Nephron (organoid): ENCODE data around the gene L2HGDH.
A peak's percentile ranks its signal among the peaks of the same experiment; 100 is the strongest.

ENCODE experiments used
- H3K27ac Mint-ChIP-seq, 3 experiments: 2 replicates each; pipeline ENCODE4 v1.8.0; 2020; ENCODE audit warnings: mixed read lengths in 3 of 3, mild to moderate bottlenecking in 2 of 3, moderate library complexity in 1 of 3
- H3K27me3 Mint-ChIP-seq: 2 replicates; pipeline ENCODE4 v1.8.0; 2021; ENCODE audit warnings: low read depth, mild to moderate bottlenecking, moderate library complexity, mixed read lengths
- H3K36me3 Mint-ChIP-seq: 2 replicates; pipeline ENCODE4 v1.8.0; 2020; ENCODE audit warnings: low read depth, mixed read lengths
- H3K4me1 Mint-ChIP-seq: 2 replicates; pipeline ENCODE4 v1.8.0; 2020; ENCODE audit warnings: mixed read lengths
- H3K4me3 Mint-ChIP-seq, 3 experiments: 2 replicates each; pipeline ENCODE4 v1.8.0; 2020; ENCODE audit warnings: mild to moderate bottlenecking in 3 of 3, mixed read lengths in 3 of 3, moderate library complexity in 2 of 3
- H3K9me3 Mint-ChIP-seq: 2 replicates; pipeline ENCODE4 v1.8.0; 2020; ENCODE audit warnings: mixed read lengths
- CTCF ChIP-seq, 3 experiments: fragments of 200-600 bp; sonication (generic); IDR thresholded peaks; one replicate each; pipeline ENCODE4 v1.5.0; 2021; ENCODE audit warnings: antibody characterized with exemption in 3 of 3; ENCODE audit not compliant: unreplicated experiment in 3 of 3

L2HGDH gene

GRCh38 chr14:50215416-50215815 is 96.6 kb downstream of the L2HGDH start:
- Mint-ChIP-seq H3K27me3 (no peaks in the 10 kb centered on the region), H3K9me3 (no peaks in the 10 kb centered on the region), H3K4me1 (peaks cover 24% of the 10 kb centered on the region), H3K36me3 (peaks cover 15% of the 10 kb centered on the region), H3K27ac (no peak overlapping the region), H3K4me3 (no peak overlapping the region)
- TF ChIP-seq CTCF (IDR thresholded peaks at IDR 0.05; ENCODE audit: unreplicated experiment in 3 of 3): no peak

GRCh38 chr14:50213795-50214194 is 98.2 kb downstream of the L2HGDH start:
- Mint-ChIP-seq H3K36me3 (peaks cover 14% of the 10 kb centered on the region), H3K27me3 (no peaks in the 10 kb centered on the region), H3K4me3 (no peak overlapping the region), H3K27ac (no peak overlapping the region), H3K9me3 (no peaks in the 10 kb centered on the region), H3K4me1 (peaks cover 15% of the 10 kb centered on the region)
- no peak for TF ChIP-seq CTCF (IDR thresholded peaks at IDR 0.05; ENCODE audit: unreplicated experiment in 3 of 3)

- peaks cover 15% of the 10 kb centered on the region for H3K4me1 Mint-ChIP-seq
- no peaks in the 10 kb centered on the region for H3K9me3 Mint-ChIP-seq
- TF ChIP-seq CTCF (IDR thresholded peaks at IDR 0.05; ENCODE audit: unreplicated experiment in 3 of 3): no peak
- H3K27ac Mint-ChIP-seq: peak overlapping the region; percentile 19 to 62 (median 22)
- H3K36me3 Mint-ChIP-seq: peaks cover 9% of the 10 kb centered on the region
- H3K27me3 Mint-ChIP-seq: no peaks in the 10 kb centered on the region
- H3K4me3 Mint-ChIP-seq: no peak overlapping the region
Observed at GRCh38 chr14:50212726-50213125, 99.3 kb downstream of the L2HGDH start.

- no peak overlapping the region for H3K27ac Mint-ChIP-seq
- no peaks in the 10 kb centered on the region for H3K9me3 Mint-ChIP-seq
Observed at GRCh38 chr14:50210074-50210473, 102.0 kb downstream of the L2HGDH start.

DNA sequence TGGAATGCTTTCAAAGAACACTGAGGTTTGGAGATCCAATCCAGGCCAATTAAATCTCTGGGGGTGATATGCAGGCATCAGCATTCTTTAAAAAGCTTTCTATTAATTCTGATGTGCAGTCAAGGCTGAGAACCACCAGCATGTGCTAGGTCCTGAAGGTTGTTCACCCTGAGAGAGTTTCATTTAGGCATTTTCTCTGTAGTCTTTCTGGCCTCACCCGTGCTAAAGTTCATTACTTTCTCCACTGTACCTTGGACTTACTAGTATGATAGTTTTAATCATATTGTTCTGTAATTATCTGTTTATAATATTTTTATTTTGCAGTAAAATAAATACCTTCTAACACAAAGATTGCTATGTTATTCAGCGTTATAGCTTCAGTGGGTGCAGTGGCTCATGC is 113.5 kb downstream of the L2HGDH start:
- Mint-ChIP-seq H3K27me3 (no peaks in the 10 kb centered on the region), H3K4me3 (no peak overlapping the region), H3K4me1 (no peaks in the 10 kb centered on the region), H3K27ac (no peak overlapping the region), H3K36me3 (peaks cover 41% of the 10 kb centered on the region), H3K9me3 (no peaks in the 10 kb centered on the region)
- TF ChIP-seq CTCF (IDR thresholded peaks at IDR 0.05; ENCODE audit: unreplicated experiment in 3 of 3): no peak

More at GRCh38 chr14:50210074-50210473, 102.0 kb downstream of the L2HGDH start:
- H3K27me3 Mint-ChIP-seq: no peaks in the 10 kb centered on the region
- H3K4me1 Mint-ChIP-seq: peaks cover 11% of the 10 kb centered on the region
- peaks cover 5% of the 10 kb centered on the region for H3K36me3 Mint-ChIP-seq
- no peak for TF ChIP-seq CTCF (IDR thresholded peaks at IDR 0.05; ENCODE audit: unreplicated experiment in 3 of 3)
- no peak overlapping the region for H3K4me3 Mint-ChIP-seq

DNA sequence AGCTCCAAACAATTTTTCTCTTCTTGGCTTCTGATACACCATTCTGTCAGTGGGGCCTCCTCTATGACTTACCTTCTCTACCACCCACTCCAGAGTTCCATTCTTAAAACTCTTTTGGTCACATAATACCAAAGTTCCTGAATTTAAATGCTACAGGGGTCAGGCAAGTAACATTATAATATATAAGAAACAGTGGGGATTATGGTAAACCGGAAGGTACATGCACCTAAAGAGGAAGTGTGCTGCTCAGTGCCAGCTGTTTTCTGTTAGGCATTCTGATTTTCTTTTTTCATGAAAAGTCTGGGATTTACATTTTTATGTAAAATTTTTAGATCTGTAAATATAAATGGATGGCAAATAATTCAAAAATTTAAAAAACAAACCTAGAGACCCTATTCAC is 120.5 kb downstream of the L2HGDH start:
- TF ChIP-seq CTCF (IDR thresholded peaks at IDR 0.05; ENCODE audit: unreplicated experiment in 3 of 3): no peak
- no peaks in the 10 kb centered on the region for H3K27me3 Mint-ChIP-seq
- H3K4me3 Mint-ChIP-seq: no peak overlapping the region
- H3K4me1 Mint-ChIP-seq: no peaks in the 10 kb centered on the region
- H3K36me3 Mint-ChIP-seq: peaks cover 39% of the 10 kb centered on the region
- no peaks in the 10 kb centered on the region for H3K9me3 Mint-ChIP-seq
- no peak overlapping the region for H3K27ac Mint-ChIP-seq
